GM19240 (cell line): ENCODE results near the gene PDCD2L.
"Not testable (repeated sequence)": the region's sequence is repeated elsewhere in the genome, so short reads cannot be mapped to it uniquely, and the experiment has no call there.

Experiments used
- DNase-seq: peaks from one replicate; pipeline ENCODE4 v3.0.0; 2011; ENCODE audit warnings: low spot score; ENCODE audit not compliant: insufficient read length

PDCD2L gene

DNA sequence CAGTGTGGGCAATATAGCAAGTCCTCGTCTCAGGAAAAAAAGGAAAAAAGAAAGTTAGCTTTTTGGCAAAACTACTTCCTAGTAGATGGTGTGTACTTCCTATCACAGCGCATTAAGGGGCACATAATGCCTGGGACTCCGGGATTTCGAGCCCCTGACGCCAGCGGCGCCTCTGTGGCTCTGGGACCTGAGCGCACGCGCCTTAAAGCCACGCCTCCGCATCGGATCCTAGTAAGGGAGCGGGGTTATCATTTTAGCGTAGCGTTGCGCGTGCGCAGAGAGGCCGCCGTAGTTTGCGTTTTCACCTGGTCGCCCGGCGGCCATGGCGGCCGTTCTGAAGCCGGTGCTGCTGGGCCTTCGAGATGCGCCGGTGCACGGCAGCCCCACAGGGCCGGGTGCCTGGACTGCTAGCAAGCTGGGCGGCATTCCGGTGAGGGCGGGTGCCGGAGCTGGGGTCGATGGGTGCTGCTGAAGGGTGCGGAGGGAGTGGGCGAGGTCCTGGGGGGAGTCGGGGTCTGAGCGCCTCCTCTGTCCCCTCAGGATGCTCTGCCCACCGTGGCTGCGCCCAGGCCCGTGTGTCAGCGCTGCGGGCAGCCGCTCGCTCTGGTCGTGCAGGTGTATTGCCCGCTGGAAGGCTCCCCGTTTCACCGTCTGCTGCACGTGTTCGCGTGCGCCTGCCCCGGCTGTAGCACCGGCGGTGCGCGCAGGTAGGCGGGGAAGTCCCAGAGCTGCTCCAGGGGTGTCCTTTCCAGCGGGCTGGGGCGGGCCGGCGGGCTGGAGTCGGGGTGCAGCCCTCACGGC, at the start of gene PDCD2L:
Gene PDCD2L (plus strand): TSS at position 291 of the 801 bp plus-strand sequence. CDS start 32 bp downstream, at position 323.
- DNase-seq, result peak; percentile 93

DNA sequence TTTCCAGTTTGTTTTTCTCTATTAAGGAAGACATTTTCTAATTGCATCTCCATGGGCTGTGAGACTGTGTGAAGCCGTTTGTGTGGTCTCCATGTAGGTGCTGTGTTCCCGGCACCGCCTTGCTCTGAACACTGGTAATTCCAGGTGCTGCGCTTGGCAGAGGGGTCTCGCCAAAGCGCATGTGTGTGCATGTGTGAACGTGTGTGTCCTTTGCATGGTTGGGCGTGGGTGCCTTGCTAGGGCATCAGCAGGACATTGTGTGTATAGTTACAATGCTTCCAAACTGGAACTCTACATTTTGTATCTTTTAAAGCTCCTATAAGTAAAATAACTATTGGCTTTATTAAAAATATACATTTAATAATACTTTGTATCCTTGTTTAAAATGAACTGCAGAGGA, 49.0 kb upstream of the PDCD2L start:
- no peak for DNase-seq

- no peak for DNase-seq
Measured at GRCh38 chr19:34356875-34357274, 47.3 kb upstream of the PDCD2L start.

- no peak for DNase-seq
Measured at GRCh38 chr19:34357431-34357830, 46.8 kb upstream of the PDCD2L start.

DNA sequence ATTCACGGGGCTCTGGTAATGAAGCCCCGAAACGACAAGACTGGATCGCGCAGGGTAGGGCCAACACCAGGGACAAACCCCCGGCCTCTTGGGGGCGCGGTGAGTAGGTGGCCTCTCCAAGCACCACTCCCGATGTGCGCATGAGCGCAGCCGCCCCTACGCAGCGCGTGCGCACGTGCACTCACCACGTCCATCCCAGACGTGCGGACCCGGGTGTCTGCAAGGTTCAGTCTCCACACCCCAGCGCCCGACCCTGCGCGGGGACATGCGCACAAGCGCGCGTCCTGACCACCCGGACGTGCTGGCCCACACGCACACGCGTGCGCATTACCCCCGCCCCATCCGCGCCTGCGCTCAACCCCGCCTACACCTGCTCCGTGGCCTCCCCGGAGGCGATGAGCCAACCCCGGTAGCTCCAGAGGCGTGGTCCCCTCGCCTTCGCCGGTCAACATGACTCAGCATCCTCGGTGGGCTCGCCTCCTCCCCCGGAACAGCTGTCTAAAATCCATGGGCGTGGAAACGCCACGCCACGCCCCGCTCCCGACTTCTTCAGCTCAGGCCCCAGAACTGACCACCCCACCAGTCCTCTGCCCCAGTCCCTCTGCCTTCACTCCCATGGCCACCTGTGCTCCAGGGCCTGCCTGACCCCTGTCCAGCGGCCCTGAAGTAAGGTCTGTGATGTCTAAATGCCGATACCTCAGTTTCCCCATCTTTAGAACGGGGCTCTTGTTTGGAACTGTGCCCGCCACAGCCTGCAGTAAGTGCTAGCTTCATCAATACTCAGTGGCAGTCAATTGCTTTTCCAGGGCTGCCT, 44.9 kb upstream of the PDCD2L start:
- DNase-seq, result peak; percentile 95

- no peak for DNase-seq
Measured at GRCh38 chr19:34359954-34360315, 44.3 kb upstream of the PDCD2L start.

DNA sequence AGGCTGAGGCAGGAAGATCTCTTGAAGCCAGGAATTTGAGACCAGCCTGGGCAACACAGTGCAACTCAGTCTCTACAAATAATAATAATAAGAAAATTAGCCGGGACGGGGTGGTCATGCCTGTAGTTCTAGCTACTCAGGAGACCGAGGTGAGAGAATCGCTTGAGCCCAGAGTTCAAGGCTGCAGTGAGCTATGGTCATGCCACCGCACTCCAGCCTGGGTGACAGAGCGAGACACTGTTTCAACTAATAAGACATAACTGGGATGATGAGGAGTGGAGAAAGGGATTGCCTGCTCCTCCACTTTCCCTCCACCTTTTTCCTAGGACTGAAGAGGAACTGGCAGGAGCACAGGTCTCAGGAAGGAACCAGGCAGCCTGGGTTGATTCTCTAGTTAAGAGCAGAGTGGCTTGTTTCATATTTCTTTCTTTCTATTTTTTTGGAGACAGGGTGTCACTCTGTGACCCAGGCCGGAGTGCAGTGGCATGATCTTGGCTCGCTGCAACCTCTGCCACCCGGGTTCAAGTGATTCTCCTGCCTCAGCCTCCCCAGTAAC, 43.8 kb upstream of the PDCD2L start:
- no peak for DNase-seq

DNA sequence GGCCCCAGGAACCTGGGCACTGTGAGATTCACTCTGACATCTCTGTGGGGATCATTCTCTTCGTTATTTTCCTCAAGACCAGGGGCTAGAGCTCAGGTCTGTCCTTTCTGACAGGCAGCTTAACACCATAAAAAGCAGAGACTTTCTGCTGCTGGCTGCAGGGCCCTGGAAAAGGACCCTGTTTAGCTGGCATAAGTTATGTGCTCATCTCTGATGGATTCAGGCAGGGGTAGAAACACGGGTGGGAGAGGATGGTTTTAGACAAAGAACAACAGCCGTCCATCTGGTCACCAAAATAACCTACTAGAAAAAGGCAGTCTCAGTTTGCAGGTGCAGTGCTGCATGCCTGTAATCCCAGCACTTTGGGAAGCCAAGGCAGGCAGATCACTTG, 41.5 kb upstream of the PDCD2L start:
- no peak for DNase-seq

DNA sequence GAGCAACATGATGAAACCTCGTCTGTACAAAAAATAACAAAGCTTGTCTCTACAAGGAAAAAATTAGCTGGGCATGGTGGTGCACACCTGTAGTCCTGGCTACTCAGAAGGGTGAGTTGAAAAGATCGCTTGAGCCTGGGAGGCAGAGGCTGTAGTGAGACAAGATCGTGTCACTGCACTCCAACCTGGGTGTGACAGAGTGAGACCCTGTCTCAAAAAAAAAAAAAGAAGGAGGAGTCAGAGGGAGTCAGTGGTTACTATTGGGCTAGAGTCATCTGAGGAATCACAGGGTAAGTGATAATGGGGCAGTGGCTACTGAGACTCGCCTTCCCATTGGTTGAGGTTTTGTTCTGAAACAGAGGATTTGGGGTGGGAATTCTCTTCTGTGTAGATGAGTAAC, 41.1 kb upstream of the PDCD2L start:
- no peak for DNase-seq

DNA sequence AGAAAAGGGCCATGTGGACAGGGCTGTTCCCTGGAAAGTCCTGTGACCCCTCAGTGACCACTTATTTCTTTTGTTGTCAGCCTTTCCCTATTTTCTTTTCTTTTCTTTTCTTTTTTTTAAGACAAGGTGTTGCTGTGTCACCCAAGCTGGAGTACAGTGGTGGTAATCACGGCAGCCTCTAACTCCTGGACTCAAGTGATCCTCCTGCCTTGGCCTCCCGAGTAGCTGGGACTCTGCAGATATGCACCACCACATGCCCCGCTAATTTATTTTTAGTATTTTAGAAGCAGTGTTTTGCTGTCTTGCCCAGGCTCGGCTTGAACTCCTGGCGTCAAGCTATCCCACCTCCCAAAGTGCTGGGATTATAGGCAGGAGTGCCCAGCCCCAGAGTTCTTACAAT, 40.3 kb upstream of the PDCD2L start:
- no peak for DNase-seq

DNA sequence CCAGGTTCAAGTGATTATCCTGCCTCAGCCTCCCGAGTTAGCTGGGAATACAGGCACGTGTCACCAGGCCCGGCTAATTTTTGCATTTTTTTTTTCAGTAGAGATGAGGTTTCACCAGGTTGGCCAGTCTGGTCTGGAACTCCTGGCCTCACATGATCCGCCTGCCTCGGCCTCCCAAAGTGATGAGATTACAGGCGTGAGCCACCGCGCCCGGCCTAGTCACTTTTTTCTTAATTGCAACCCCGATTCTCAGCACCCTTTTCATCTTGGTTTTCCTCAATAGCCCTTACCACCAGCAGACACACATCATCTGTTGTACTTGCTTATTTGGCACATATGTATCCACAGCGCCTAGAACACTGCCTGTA, 39.8 kb upstream of the PDCD2L start:
- no peak for DNase-seq

GRCh38 chr19:34364830-34365462, 39.3 kb upstream of the PDCD2L start, which contains the start of gene GPI:
Gene GPI, plus strand, starts transcription at chr19:34365196. Its CDS starts 71 bp downstream, at chr19:34365267.
- DNase-seq, result peak; percentile 30

DNA sequence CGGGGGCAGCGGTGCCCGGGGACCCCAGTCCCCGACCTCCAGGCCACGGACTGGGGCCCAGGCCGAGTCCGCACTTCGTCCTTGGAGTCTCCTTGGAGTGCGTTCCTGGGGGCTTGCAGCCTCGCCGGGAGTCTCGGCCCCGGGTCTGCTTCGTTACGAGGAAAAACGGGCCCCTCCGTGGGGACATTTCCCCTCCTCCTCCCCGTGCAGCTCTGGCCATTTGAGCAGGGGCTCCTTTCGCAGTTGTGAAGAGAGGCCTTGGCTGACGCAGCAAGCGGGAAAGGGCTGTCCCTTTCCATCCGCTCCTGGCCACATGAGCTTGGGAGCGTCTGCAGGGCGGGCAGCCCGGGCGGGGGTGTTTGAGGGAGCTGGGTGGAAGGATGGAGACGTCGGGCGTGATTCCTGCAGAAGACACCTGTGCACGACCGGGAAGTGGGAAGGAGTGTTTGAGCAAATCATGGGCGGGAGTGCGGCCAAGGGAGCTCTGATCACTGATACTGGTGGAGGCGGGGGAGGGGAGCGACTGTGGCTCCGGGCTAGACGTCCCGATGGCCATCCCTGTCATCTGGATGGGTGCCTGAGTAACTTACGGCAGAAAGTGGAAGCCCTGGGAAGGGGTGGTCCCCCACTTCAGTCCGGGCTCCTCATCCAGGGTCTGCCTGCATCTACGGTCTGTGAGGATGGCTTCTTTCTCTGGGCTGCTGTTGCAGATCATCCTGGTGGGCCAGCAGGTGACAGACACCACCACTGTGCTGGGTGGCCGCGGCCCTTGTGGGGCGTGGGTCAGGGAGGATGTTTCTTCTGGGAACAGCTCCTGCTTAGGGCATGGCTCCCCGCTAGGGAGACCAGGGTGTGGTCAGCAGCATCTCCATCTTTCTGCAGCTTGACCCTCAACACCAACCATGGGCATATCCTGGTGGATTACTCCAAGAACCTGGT, 38.5 kb upstream of the PDCD2L start:
- DNase-seq, result no peak

GRCh38 chr19:34366738-34367623, 37.2 kb upstream of the PDCD2L start:
- no peak for DNase-seq

DNA sequence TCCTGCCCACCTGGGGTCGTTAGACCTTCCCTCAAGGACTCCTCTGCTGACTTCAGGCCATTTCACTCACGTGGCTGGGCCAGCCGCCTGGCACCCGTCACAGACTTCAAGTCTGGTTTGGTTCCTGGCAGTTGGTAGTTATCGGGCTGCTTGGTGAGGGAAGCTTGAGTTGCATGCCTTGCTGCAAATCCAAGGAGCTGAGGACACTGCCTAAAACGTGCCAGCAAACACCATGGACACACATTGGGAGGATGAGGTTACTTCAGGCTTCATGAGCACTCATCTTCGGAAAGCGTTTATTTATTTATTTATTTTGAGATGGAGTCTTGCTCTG, 36.6 kb upstream of the PDCD2L start:
- no peak for DNase-seq

- no peak for DNase-seq
Measured at GRCh38 chr19:34368338-34368737, 35.9 kb upstream of the PDCD2L start.

DNA sequence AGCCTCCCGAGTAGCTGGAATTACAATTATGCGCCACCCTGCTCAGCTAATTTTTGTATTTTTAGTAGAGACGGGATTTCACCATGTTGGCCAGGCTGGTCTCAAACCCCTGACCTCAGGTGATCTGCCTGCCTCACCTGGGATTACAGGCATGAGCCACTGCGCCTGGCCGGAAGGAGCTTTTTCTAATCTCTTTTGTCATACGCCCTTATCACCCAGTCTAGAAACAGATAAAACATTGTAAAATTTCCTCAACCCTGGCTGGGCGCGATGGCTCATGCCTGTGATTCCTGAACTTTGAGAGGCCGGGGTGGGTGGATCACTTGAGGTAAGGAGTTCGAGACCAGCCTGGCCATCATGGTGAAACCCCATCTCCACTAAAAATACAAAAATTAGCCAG, 35.0 kb upstream of the PDCD2L start:
- not testable (repeated sequence) for DNase-seq

GRCh38 chr19:34370117-34370516, 34.1 kb upstream of the PDCD2L start:
- no peak for DNase-seq

- DNase-seq, result no peak
Measured at GRCh38 chr19:34370983-34371382, 33.2 kb upstream of the PDCD2L start.
